Dermis blood vessel endothelial cell (primary cell): ENCODE data around the gene ABR. TPM values are rescaled to one million over a fixed set of nuclear protein-coding genes. Genes with fewer than 3 reads are reported as not detected.

Source experiments
- DNase-seq: peaks from one replicate; pipeline ENCODE4 v3.0.0; 2010
- total RNA-seq: library from RNA; depleted of rRNA; stranded (reverse); fragments of >200 nt; gene quantifications from 2 replicates; pipeline ENCODE4 v1.2.3, GENCODE V29; 2014

ABR gene
- total RNA-seq, 1 donor from 2014 or later: 38.5 TPM

DNA sequence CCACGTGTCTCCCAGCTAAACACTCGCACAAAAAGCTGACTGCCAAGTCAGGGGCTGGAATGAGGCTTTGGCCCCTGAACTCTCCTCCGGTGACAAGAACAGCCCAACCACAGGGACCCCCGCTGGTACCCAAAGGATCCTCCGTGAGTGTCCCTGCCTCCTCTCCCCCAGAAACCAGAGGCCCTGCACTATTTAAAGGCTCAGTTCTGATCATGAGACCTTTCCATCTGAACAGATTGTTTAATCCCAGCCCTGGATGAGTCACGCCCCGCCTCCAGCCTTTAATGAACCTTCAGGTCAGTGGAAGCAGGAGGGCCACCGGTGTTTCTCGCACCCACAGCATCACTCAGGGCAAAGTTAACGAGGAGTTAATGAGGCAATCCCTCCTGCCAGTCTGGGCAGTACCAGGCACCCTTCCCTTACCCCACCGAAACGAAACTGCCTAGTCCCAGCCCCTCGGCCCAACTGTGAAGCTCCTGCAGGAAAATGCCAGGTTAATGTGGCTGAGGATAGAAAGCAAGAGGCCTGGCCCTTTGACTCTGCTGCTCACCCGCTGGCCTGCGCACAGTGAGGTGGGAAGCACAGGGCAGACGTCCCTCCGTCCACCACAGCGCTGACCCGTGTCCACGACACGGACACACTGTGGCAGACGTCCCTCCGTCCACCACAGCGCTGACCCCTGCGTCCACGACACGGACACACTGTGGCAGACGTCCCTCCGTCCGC, 150.4 kb downstream of the ABR start:
- DNase-seq: peak; percentile 33

DNA sequence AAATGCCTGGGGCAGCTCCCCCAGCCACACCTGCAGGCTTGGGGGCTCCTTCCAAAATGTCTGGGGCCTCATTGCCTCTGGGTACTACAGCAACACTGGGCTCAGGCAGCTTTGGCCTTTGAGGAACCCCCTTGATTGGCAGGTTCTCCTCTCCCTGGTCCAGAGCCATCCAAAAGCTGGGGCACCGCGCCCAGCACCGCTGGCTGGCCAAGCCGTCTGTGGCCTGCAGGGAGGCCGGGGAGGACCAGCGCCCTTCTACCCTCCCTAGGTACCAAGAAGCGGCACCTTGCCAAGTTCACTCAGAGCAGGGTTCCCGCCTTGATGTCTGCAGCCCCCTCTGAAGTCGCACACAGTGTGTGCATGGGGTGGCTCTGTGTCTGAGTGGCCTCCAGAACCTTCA, 152.7 kb downstream of the ABR start:
- no peak for DNase-seq

DNA sequence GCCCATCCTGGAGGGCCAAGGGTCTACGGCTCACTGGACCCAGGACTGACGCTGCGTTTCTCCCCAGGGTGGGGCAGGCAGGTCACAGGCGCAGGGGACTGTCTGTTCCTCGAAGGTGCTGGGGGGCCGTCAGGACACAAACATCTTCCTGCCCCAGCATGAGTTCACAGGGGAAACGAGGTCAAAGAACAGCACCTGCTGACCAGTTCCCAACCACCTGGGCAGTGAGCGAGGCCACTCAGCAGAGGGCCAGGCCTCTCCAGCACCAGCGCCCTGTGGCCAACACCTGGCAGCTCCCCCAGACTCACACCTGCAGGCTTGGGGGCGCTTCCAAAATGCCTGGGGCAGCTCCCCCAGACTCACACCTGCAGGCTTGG, 153.2 kb downstream of the ABR start:
- DNase-seq: no peak

DNA sequence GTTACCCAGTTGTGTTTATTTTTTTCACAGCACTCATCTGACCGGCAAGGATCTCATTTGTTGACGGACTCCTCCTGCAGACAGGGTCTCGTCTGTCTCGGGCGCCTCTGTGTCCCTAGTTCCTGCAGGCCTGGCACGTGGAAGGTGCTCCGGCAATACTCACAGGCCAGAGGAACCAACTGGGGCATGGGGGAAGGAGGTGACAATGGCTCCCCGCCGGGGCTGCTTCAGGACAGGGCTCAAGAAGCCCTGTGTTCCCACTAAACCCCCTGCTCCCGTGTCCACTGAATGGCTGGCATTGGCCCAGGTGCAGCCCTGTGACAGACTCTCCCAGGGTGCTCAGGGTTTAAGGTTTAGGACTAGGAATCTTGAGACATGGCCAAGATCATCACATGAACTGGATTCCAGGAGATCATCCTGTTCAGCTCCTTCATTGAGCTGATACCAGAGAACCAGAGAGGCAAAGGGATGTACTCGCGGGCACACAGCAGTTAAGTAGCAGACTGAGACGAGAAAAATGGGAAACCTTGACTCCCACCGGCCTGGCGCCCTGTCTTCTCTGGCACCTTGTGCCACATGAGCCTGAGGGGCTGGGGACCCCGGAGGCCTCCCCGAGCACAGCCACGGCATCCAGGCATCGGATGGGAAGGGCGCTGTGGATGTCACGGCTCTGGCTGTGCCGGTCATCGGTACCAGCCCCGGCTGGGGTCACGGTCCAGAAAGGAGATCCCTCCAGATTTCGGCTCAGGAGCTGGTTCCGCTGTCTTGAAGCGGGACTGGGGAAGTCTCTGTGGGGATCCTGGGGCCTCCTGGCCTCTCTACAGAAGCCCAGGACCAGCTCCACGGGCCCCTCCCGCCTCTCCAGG, 153.8 kb downstream of the ABR start:
- DNase-seq: no peak

DNA sequence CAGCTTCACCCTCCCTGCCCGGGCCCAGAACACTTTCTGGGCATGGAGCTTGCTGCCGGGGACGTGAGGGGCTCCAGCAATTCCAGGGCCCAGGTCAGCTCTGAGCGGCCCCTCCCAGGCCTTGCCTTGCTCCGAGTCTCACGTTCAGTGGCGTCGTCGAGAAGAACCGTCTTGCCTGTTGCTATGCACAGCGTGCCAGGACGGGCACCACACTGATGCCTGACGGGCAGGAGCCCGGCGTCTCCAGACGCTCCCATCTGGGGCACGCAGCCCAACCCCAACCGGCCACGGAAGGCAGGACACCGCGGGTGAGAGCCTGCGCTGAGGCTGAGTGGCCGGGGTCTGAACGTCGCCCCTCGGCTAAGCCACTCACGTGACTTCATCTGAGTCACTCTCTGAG, 155.7 kb downstream of the ABR start:
- no peak for DNase-seq

DNA sequence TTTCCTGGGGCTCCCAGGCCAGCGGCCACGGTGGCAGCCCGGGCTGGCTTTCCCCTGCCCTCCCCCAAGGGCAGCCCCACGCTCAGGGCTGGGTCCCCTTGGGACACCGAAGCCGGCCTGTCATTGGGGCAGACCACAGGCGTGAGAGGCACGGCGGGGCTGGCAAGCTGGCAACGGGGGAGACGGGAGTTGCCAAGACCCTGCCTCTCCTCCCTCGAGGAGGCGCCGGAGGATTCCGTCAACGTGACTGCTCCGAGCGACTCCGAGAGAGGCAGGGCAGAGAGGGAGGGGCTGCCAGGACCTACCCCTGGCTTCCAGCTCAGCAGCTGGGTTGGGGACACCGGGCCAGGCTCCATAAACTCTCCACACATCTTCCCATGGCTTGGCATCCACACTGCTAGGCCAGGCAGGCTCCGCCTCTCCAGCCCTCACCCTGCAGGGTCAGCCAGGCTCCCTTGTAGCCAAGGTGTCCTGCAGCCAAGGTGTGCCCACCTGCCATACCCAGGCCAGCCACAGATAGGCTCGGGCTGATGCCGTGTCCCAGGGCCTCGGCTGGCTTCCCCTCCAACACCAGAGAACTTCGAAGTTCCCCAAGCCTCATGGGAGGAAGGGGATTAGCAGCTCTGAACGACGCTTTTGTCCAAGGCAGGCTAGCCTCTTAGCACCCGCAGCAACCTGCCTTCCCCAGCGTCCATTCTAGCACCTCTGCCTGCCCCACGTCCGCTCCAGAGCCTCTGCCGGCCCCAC, 157.3 kb downstream of the ABR start:
- DNase-seq: no peak

DNA sequence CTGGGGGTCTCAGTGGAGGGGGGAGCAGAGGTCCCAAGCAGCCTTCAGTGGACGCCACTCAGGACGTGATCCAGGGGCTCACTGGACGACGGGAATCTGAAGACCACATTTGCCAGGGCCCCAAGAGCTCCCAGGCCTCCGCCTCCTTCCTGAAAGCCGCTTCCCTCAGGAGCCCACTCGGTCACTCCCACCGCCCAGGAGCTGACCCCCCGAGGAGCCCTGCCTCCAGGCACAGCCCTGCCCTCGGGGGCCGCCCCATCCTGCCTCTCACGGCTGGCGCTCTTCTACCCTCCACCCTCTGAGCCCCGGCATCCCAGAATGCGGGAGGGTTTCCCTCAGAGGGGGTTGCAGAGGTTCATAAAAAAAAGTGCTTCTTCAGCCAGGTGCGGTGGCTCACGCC, 158.6 kb downstream of the ABR start:
- no peak for DNase-seq

DNA sequence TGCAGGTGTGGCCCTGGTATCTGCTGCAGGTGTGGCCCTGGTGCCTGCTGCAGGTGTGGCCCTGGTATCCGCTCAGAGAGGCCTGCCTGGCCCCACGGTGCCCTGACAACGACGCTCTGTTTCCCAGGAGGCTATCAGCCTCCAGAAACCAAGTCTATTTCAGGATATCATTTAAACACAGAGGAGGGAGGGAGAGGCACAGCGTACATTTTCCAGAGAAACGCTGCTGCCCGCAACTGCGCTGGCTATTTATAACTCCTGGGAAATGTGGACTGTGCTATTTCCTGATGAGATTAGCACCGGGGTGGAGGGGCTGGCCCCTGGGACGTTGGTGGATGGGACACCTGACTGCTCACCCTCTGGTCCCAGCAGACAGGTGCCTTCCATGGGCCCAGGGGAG, 160.3 kb downstream of the ABR start:
- DNase-seq: no peak

DNA sequence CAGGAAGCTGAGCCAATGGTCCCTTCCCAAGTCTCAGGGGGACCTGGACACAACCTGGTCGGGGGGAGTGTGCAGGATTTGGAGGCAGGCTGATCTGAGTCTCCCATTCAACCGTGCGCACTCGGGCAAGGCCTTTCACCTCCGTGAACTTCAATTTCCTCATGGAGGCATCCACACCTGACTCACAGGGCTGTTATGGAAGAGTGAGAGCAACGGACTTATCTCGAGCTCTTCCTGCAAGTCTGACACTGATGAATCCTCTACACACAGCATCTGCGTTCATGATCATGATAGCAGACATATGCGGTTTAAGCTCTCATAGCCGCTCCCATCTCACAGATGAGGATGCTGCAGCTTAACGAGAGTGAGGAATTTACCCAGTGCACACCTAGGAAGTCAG, 161.2 kb downstream of the ABR start:
- DNase-seq: no peak

DNA sequence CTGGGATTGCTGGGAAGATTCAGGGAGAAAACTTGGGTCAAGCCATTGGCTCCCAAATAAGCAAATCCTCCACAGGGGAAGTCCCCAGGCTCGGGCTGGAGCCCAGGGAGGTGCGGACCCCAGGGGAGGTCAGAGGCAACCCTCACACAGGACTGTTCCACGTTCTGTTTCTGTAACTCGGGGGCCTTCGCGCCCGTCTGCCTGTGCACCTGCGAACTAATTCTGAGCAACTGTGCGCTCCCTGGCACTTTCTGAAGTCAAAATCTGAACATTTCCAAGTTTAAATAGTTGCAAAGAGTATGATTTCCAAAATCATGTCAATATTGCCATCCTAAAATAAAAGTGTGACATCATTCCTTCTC, 166.1 kb downstream of the ABR start:
- DNase-seq: no peak

DNA sequence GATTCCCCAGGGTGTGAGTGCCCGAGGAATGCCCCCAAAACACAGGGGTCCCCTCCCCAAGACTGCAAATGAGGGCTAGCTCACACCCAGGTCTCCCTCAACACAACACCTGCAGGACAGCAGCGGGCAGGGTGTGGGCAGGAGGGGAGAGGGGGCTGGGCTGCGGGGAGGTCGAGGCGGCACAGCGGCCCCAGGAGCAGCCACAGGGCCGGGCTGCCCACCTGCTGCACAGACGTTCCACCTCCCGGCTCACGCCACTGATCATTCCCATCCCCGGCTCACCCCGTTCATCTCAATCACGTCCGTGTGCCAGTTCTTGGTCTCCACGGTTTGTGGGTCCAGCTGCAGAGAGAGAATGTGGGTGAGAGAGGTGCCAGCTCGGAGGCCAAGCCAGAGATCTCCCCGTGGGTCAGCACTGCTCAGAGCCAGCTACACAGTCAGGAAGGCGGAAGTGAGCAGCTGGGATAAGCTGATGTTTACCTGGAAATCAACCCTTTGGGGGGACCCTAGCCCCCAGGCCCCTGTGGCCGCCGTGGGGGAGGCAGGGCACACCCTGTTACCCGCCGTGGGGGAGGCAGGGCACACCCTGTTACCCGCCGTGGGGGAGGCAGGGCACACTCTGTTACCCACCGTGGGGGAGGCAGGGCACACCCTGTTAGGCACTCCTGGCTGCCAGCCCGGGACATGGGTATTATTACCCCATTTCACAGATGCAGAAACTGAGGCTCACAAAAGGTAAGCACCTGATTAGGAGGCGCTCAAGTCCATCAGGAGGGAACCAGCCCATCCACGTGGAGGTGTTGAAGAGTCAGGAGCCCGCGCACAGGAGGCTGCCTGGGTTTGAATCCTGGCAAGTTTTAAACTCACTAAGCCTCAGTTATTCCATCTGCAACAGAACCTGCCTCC, 166.7 kb downstream of the ABR start:
- no peak for DNase-seq

DNA sequence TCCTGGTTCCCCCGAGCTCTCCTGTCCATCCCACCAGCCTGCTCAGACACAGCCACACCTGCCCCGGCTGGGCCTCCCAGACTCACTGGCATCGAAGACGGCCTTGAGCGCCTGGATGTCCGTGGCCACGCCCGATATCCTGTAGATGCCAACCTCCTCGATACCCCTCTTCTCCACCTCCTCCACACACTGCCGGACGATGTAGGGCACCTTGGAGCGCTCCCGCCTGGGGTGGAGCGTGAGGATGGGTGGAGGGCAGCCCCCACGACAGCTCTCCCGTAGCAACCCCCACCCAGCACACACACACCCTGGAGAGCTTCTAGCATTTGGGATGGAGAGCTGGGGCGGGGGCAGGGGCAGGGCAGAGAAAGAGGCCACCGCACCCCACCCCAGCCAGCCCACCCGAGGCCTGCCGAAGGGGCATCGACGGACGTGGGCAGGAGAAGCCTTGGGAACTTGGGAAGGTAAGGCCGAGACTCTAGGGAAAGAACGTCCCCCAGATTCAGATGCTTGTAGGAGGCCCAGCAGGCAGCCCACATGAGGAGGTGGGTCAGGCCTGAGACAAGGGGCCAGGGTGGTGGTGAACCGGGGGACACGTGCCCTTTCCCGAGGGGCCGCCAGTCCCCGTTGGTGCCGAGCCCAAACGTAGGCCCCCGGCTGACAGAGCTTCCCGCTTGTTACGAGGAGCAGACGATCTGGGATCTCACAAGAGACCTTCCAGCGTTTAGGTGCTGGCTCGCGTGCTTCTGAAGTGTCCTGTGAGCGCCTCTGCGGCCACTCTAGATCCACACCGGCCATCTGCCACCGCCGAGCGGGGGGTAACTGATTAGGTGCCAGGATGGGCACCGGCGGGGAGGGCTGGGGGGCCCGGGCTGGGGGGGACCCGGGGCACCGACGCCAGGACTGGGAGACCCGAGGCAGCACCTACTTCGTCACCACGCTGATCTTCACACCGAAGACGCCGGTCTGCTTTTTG, 167.7 kb downstream of the ABR start:
- no peak for DNase-seq

DNA sequence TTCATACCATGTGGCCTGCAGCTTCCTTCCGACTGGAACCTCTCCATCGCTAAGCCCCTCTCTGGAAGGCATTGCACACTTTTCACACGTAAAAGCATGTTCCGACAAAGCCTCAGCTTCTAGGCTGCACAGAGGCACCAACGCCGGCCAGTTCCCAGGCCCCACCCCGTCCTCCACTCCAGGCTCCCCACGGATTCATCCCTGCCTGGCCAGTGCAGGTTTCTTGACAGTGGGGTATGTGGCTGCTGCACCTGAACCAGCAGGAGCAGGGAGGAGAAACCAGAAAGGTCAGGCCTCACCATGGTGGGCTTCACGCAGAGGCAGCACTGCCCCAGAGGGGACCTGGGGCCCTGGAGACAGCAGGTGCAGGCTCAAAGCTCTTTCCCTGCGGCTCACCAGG, 168.6 kb downstream of the ABR start:
- no peak for DNase-seq

DNA sequence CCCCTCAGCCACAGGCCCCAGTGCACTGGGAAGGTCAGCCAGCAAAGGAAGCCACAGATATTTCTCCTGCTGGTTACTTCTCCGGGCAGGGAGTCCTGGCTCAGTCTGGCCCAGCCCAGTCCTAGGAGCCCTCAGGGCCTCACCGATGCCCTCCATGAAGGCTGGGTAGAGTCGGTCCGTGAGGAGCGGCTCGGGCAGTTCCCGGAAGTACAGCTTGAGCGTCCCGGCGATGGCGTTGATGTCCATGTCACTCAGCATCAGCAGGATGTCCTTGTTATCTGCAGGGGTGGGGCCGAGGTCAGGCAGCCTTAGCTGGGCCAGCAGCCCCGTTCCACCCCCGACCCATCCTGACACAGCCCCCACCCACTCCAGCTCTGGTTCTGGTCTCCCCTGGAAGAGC, 169.2 kb downstream of the ABR start:
- no peak for DNase-seq

DNA sequence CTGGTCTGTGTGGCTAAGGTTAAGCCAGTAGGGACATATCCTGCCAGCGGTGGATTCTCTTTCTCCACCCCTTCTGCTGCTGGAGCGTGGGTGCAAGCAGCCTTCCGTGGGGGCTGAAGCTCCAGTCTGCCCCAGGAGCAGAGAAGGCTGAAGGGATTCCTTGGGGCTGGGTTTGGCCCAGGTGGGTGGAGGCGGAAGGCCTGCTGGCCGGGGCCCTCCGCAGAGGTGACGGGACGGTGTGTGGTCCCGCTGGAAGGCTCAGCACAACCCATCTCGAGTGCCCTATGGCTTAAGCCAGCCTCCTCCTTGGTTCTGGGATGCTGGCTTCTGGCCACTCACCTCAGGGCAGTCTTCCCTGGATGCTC, 169.7 kb downstream of the ABR start:
- no peak for DNase-seq

DNA sequence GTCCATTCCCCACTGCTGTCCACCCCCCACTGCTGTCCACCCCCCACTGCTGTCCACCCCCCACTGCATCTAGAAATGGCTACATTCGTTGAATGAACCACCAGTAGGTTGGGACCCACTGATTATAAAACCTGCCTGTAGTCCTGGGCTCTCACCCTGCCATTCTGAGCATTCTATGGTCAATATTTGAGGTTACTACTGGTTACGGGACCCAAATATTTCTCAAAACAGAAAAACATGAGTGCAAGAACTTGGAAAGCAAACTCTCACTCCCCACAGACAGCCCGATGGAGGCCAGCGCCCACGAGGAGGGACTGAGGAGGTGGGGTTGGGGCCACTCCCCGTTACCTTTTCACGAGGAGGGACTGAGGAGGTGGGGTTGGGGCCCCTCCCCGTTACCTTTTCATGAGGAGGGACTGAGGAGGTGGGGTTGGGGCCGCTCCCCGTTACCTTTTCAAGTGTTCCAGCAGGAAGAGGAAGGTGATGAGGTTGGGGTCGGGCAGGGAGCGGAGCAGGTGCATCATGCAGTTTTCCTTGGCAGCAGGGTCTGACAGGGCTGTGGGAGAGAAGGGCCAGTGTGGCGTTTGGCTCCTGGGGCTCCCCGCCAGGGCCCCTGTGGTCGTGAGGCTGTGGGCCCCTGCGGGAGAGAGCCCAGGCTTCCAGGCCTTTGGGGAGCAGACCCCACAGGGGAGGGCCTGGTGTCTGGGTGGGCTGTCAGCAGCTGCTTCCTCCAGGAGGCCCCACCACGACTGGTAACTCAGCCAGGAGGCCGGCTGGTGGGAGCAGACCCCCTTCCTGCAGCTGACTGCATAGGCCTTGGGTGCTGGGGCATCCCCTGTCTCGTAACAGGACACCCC, 170.3 kb downstream of the ABR start:
- DNase-seq: no peak

DNA sequence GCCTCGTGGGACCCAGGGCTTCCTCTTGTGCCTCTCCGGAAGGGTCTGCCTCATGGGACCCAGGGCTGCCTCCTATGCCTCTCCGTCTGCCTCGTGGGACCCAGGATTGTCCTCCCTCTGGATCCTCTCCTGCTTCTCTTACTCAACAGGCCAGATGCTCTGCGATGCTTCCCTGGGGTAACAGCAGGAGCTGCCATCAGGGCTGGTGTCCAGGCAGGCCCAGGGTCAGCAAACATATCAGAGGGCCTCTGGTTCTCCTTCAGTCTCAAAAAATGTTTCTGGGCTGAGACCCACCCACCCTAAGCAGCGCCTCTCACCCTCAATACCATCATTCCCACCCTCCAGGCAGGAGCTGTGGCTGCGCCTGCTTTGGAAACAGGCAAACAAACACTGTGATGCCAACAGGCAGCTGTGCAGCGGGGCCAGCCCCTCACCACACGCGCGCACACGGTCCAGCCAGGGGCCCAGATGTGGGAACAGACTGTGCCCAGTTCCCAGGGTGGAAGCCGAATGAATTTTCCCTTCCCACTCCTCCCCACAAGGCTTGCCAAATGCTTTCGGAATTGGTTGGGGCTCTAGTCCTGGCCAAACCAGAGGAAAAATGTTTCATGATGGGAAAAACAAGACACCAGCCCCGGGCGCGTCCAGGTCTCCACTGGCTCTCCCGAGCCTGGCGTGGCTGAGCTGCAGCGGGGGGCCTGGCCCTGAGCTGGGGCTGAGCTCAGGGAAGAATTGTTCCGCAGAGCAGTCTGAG, 171.6 kb downstream of the ABR start:
- DNase-seq: no peak

DNA sequence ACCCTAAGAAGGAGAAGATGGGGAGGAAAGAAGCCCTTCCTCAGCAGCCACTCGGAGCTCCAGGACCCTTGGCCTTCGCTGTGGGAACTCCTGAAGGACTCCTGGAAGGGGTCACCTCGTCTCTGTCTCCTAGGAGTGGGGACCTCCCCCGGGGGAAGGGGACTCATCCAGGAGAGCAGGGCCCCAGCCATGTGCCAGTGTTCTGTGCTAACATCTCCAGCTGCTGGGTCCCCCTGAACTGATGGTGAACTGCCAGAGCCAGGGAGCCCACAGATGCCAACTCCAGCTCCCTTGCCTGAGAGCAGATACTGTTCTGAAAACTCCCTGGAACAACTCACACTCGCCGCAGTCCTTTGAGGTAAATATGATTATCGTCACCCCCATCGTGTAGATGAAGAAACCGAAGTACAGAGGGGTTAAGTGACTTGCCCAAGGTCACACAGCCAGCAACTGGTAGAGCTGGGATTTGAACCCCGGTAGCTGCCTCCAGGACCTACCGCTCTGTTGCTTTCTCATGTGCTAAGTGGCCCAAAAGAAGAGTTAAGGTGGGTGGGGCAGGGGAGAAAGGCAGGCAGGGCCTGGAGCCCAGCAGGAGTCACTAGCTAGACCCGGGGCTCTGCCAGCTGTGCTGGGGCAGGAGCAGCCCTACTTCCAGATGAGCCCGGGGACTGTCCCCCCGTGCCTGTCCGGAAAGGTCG, 172.3 kb downstream of the ABR start:
- DNase-seq: no peak

DNA sequence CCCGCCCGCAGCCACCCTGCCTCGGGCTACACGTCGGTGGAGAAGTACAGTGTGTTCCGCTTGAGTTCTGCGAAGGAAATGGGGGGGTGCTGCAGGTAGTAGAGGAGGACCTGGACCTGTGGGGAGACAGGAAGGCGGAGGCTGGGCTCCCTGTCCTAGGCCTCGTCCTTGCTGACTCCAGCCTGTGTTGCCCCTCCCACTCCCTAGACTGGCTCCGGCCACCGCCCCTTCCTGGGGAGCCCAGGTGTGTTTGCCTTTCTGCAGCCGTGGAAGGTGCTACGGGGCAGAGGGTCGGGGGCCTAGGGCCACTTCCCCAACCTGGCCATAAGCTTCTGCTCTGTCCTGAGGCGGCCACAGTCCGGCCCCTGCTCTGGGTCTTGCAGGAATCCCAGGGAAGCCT, 173.7 kb downstream of the ABR start:
- no peak for DNase-seq
